Kidney (tissue), 14 donors: Measurements from ENCODE around the gene KRTAP1-4. TPM values are rescaled to one million over a fixed set of nuclear protein-coding genes. Genes with fewer than 3 reads are reported as not detected.
A peak's percentile ranks its signal among the peaks of the same experiment; 100 is the strongest.
"Not testable (repeated sequence)": the region's sequence is repeated elsewhere in the genome, so short reads cannot be mapped to it uniquely, and the experiment has no call there.

Source experiments
- DNase-seq, 5 donors: peaks; one replicate each; pipeline ENCODE4 v3.0.0-alpha.2; 2013 to 2020
- FAIRE-seq: peaks from 2 replicates; lab custom pipeline; 2012; peaks lifted over from hg19 to GRCh38; lab: Jason Lieb, UNC
- H3K27ac ChIP-seq, 2 donors: one replicate each; pipeline ENCODE4 v1.7.0; 2013; ENCODE audit warnings: low read depth in 2 of 2, low read length in 2 of 2, inconsistent platforms in 1 of 2
- H3K27me3 ChIP-seq: one replicate; pipeline ENCODE4 v1.7.1; 2013; ENCODE audit warnings: low read length, inconsistent platforms; ENCODE audit not compliant: control insufficient read depth, insufficient read depth
- H3K36me3 ChIP-seq, 3 donors: one replicate each; pipeline versions ENCODE4 v1.7.0 to v1.7.1; 2013; ENCODE audit warnings: low read length in 3 of 3, control low read depth in 1 of 3, inconsistent platforms in 1 of 3; ENCODE audit not compliant: insufficient read depth in 3 of 3, control insufficient read depth in 2 of 3
- H3K4me1 ChIP-seq, 3 donors: one replicate each; pipeline versions ENCODE4 v1.7.0 to v1.7.1; 2013; ENCODE audit warnings: low read length in 3 of 3, inconsistent platforms in 1 of 3, low read depth in 1 of 3; ENCODE audit not compliant: control insufficient read depth in 2 of 3, insufficient read depth in 2 of 3
- H3K4me3 ChIP-seq, 3 donors: one replicate each; pipeline versions ENCODE4 v1.7.0 to v1.8.1; 2013; ENCODE audit warnings: low read length in 3 of 3, control low read depth in 1 of 3, inconsistent platforms in 1 of 3
- H3K9ac ChIP-seq, 3 donors: one replicate each; pipeline versions ENCODE4 v1.7.0 to v1.7.1; 2013; ENCODE audit warnings: low read length in 3 of 3, control low read depth in 1 of 3, inconsistent platforms in 1 of 3
- H3K9me3 ChIP-seq, 3 donors: one replicate each; pipeline versions ENCODE4 v1.7.0 to v1.7.1; 2013; ENCODE audit warnings: low read length in 3 of 3, control low read depth in 1 of 3, inconsistent platforms in 1 of 3; ENCODE audit not compliant: control insufficient read depth in 2 of 3, insufficient read depth in 1 of 3
- CTCF ChIP-seq: IDR thresholded peaks from 3 replicates; pipeline ENCODE4 v1.5.1; 2012; ENCODE audit warnings: mild to moderate bottlenecking, moderate library complexity, borderline replicate concordance; ENCODE audit not compliant: insufficient read depth; ENCODE audit errors: extremely low read depth
- intact Hi-C: fragments of 100-400 bp; cut with DNase I; formaldehyde crosslinking; loops from one replicate; pipeline ENCODE4 v1.11.1; 2022
- polyA plus RNA-seq: library from polyadenylated mRNA; stranded (reverse); fragments of 350-450 nt; fragmentation: Illumina TruSeq; extraction: RNeasy Lipid Tissue Mini Kit (QIAGEN cat#74804); gene quantifications from one replicate; pipeline ENCODE4 v1.2.3, GENCODE V29; 2014; ENCODE audit warnings: low read depth, low replicate concordance; ENCODE audit not compliant: insufficient read depth
- total RNA-seq: library from RNA; stranded (reverse); fragmentation: NEBNext Ultra II Directional; extraction: Animal tissue kit (Norgen Biotek cat#: 25700); gene quantifications from one replicate; pipeline ENCODE4 v1.2.1, GENCODE V29; 2021
- donor health status: control.
- donor health status: control.
- donor health status: control.
- donor health status: control.
- donor health status: control.
- donor health status: DM: yes; HTN: yes; CAD: no.
- donor health status: Normal renal cell carcinoma (clear cell type).

KRTAP1-4 gene
- total and polyA plus RNA-seq, 2 donors from 2014 or later: not detected

GRCh38 chr17:41057547-41057946, 27.6 kb upstream of the KRTAP1-4 start:
- no peak for TF ChIP-seq CTCF
- Histone ChIP-seq H3K36me3 (no peaks in the 10 kb centered on the region), H3K4me1 (no peaks in the 10 kb centered on the region), H3K27ac (no peak overlapping the region), H3K9ac (no peak overlapping the region), H3K27me3 (no peaks in the 10 kb centered on the region), H3K4me3 (no peak overlapping the region), H3K9me3 (no peaks in the 10 kb centered on the region)
- FAIRE-seq (no peak), DNase-seq (no peak)
- intact Hi-C loops: no loop called here

GRCh38 chr17:41055130-41055529, 25.1 kb upstream of the KRTAP1-4 start, which contains the start of gene KRTAP2-2:
TSS of gene KRTAP2-2 (minus strand) at chr17:41055230. CDS start at chr17:41055211, 19 bp downstream.
- FAIRE-seq, H3K27me3 ChIP-seq, H3K4me1 ChIP-seq, H3K27ac ChIP-seq, H3K9ac ChIP-seq, intact Hi-C loops, DNase-seq, H3K4me3 ChIP-seq, H3K36me3 ChIP-seq, H3K9me3 ChIP-seq: not testable (repeated sequence)

- H3K9me3 ChIP-seq, H3K4me3 ChIP-seq, H3K4me1 ChIP-seq, H3K27me3 ChIP-seq, FAIRE-seq, H3K36me3 ChIP-seq, intact Hi-C loops, H3K27ac ChIP-seq, DNase-seq, H3K9ac ChIP-seq: not testable (repeated sequence)
Measured at GRCh38 chr17:41054556-41054955, 24.6 kb upstream of the KRTAP1-4 start.

- Histone ChIP-seq H3K27ac (no peak overlapping the region), H3K9me3 (no peaks in the 10 kb centered on the region), H3K9ac (no peak overlapping the region), H3K36me3 (no peaks in the 10 kb centered on the region), H3K27me3 (no peaks in the 10 kb centered on the region), H3K4me3 (no peak overlapping the region), H3K4me1 (no peaks in the 10 kb centered on the region)
- DNase-seq (peak in 3 of 5 donors; percentile 58 to 67 (median 66)), FAIRE-seq (no peak)
- TF ChIP-seq CTCF: no peak
- intact Hi-C loops: no loop called here
Measured at GRCh38 chr17:41054025-41054424, 24.0 kb upstream of the KRTAP1-4 start.
